Right lobe of liver (tissue), 4 donors: ENCODE data around the gene NRAP.

Experiments used
- POLR2A ChIP-seq: fragments of 450-650 bp; IDR thresholded peaks from one replicate; pipeline ENCODE4 v1.6.1; 2017; ENCODE audit warnings: antibody characterized with exemption, mild to moderate bottlenecking
- TF ChIP-seq, protein P1 (sequence below), 4 donors: fragments of 200-600 bp in 3 of 4; fragments of 450-650 bp in 1 of 4; IDR thresholded peaks; one replicate each; pipeline versions ENCODE4 v1.5.1 to v1.8.0; 2016 to 2022; ENCODE audit warnings: antibody characterized with exemption in 4 of 4, mild to moderate bottlenecking in 2 of 4
- donor health status: DM: no; HTN: no; CAD: no.
- donor health status: DM: no; HTN: no; CAD: no.
- donor health status: DM: no; HTN: yes; CAD: no.

DNA sequence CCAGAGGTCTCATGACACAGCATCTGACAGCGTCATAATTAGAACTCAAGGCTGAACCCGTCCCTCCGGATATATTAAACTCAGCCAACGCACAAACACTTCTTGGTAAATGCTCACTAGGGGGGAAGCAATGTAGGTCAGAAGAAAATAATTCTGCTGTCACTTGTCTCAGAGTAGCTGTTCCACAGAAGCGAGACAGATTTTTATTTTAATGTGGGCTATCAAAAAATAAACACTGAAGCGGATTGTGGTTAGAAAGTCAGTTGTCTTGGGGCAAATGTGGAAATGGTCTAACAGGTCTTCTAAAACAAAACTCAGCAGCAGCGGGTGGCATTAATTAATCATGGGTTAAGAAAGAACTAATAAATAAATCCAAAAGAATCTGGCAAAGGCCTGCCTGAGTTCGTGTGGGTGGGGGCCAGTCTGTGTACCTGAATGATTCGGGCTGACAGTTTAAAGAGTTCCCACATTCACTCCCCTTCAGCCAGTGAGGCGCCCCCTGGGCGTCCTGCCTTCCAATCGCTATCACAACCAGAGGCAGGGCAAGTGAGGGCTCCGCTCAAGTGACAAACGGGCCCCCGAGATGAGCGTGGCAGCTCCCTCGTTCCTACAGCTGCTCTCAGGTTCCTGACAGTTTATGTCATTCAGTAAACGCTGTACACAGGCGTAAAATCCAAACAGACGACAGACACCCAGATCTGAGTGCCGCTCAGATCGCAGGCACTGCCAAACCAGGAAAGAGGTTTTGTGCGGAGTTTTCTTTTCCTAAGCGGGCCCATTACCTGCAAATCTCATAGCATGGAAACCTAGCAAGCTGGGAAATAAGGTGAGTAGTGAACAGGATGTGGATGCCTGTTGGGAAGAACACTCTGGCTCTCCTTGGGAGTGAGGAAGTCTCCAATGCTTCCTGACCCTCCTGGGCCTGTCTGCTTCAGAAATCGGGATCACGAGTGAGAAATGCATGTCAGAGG is 52.9 kb downstream of the NRAP start:
- TF ChIP-seq POLR2A = no peak
- TF ChIP-seq, protein P1, sequence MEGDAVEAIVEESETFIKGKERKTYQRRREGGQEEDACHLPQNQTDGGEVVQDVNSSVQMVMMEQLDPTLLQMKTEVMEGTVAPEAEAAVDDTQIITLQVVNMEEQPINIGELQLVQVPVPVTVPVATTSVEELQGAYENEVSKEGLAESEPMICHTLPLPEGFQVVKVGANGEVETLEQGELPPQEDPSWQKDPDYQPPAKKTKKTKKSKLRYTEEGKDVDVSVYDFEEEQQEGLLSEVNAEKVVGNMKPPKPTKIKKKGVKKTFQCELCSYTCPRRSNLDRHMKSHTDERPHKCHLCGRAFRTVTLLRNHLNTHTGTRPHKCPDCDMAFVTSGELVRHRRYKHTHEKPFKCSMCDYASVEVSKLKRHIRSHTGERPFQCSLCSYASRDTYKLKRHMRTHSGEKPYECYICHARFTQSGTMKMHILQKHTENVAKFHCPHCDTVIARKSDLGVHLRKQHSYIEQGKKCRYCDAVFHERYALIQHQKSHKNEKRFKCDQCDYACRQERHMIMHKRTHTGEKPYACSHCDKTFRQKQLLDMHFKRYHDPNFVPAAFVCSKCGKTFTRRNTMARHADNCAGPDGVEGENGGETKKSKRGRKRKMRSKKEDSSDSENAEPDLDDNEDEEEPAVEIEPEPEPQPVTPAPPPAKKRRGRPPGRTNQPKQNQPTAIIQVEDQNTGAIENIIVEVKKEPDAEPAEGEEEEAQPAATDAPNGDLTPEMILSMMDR (IDR thresholded peaks at IDR 0.05) = no peak
